PC-9 (cell line): ENCODE measurements around the gene TTC27. TPM values are rescaled to one million over a fixed set of nuclear protein-coding genes. Genes with fewer than 3 reads are reported as not detected.

Experiments
- BruUV-seq: library from RNA; stranded (reverse); fragments of 400-500 nt; replicated peaks from 2 replicates; lab custom pipeline; 2021; lab: Mats Ljungman, UMichigan
- CTCF ChIA-PET: fragments of 300-600 bp; sonication (Branson Sonifier 250); formaldehyde crosslinking; loops from one replicate; lab custom pipeline; 2022; ENCODE audit warnings: antibody characterized with exemption; lab: Charles Lee
- POLR2A ChIA-PET: fragments of 300-600 bp; sonication (Branson Sonifier 250); formaldehyde crosslinking; loops from one replicate; lab custom pipeline; 2022; ENCODE audit warnings: antibody characterized with exemption; ENCODE audit not compliant: unreplicated experiment; lab: Charles Lee
- DNase-seq, 2 experiments: peaks; one replicate each; pipeline versions ENCODE4 v3.0.0 to v3.0.0-alpha.2; 2015 to 2022; ENCODE audit warnings: mixed read lengths in 1 of 2
- H2AFZ ChIP-seq: fragments of 200-600 bp; sonication (generic); 2 replicates; pipeline ENCODE4 v1.8.1; 2017; ENCODE audit warnings: antibody characterized with exemption
- H3F3A ChIP-seq: fragments of 200-600 bp; sonication (generic); 2 replicates; pipeline ENCODE4 v1.8.1; 2017; ENCODE audit warnings: antibody characterized with exemption, mild to moderate bottlenecking, low read depth; ENCODE audit not compliant: insufficient read depth
- H3K27ac ChIP-seq: fragments of 200-600 bp; sonication (generic); 2 replicates; pipeline ENCODE4 v1.6.1; 2016; ENCODE audit warnings: mixed run types
- H3K27me3 ChIP-seq: fragments of 200-600 bp; sonication (generic); 2 replicates; pipeline ENCODE4 v1.6.1; 2016; ENCODE audit warnings: low read depth, mixed run types; ENCODE audit not compliant: insufficient read depth
- H3K36me3 ChIP-seq: fragments of 200-600 bp; sonication (generic); 2 replicates; pipeline ENCODE4 v1.6.1; 2016; ENCODE audit warnings: low read depth, mixed run types
- H3K4me1 ChIP-seq: fragments of 200-600 bp; sonication (generic); replicated peaks from 2 replicates; pipeline ENCODE4 v1.6.1; 2016; ENCODE audit warnings: mixed run types; ENCODE audit not compliant: insufficient read depth
- H3K4me2 ChIP-seq: fragments of 200-600 bp; sonication (generic); 2 replicates; pipeline ENCODE4 v1.6.1; 2017; ENCODE audit warnings: mixed run types
- H3K4me3 ChIP-seq: fragments of 200-600 bp; sonication (generic); 2 replicates; pipeline ENCODE4 v1.6.1; 2016; ENCODE audit warnings: mixed run types
- H3K79me2 ChIP-seq: fragments of 200-600 bp; sonication (generic); 2 replicates; pipeline ENCODE4 v1.6.1; 2017; ENCODE audit warnings: low read depth, mixed run types
- H3K9me2 ChIP-seq: fragments of 200-600 bp; sonication (generic); 2 replicates; pipeline ENCODE4 v1.8.1; 2017; ENCODE audit warnings: mild to moderate bottlenecking; ENCODE audit not compliant: insufficient read depth
- H3K9me3 ChIP-seq: fragments of 200-600 bp; sonication (generic); 2 replicates; pipeline ENCODE4 v1.8.1; 2016; ENCODE audit warnings: low read depth; ENCODE audit not compliant: insufficient read depth
- H4K20me1 ChIP-seq: fragments of 200-600 bp; sonication (generic); 2 replicates; pipeline ENCODE4 v1.8.1; 2017; ENCODE audit not compliant: insufficient read depth
- CTCF ChIP-seq: fragments of 200-600 bp; sonication (generic); conservative IDR thresholded peaks from 2 replicates; pipeline ENCODE4 v1.6.1; 2017; ENCODE audit warnings: mixed run types, antibody characterized with exemption, mild to moderate bottlenecking, moderate library complexity
- EZH2 ChIP-seq: fragments of 200-600 bp; sonication (generic); IDR thresholded peaks from 2 replicates; pipeline ENCODE4 v1.8.0; 2017; ENCODE audit warnings: antibody characterized with exemption, low read depth
- intact Hi-C: fragments of 100-400 bp; cut with micrococcal nuclease; formaldehyde crosslinking; loops from one replicate; pipeline ENCODE4 v1.10.0; 2022; ENCODE audit not compliant: unreplicated experiment
- total RNA-seq: library from RNA; stranded (reverse); gene quantifications from 2 replicates; pipeline ENCODE4 v1.2.3, GENCODE V29; 2021

TTC27 gene
- total RNA-seq, 1 experiment from 2014 or later = 12.8 TPM

GRCh38 chr2:32787207-32787606, 159.4 kb downstream of the TTC27 start:
- BruUV-seq = no TSS peak
- Histone ChIP-seq H3K27me3 (no peaks in the 10 kb centered on the region), H2AFZ (no peak overlapping the region), H3K27ac (no peak overlapping the region), H3K36me3 (no peaks in the 10 kb centered on the region), H3K79me2 (no peaks in the 10 kb centered on the region), H3F3A (no peaks in the 10 kb centered on the region), H3K4me3 (no peak overlapping the region), H3K4me2 (no peak overlapping the region), H4K20me1 (no peaks in the 10 kb centered on the region), H3K4me1 (no peaks in the 10 kb centered on the region), H3K9me2 (no peaks in the 10 kb centered on the region), H3K9me3 (peaks cover 3% of the 10 kb centered on the region; the same call in 1 of the 2 replicates)
- intact Hi-C loops = no loop called here
- no peak for DNase-seq
- TF ChIP-seq CTCF = no peak
- no peak for TF ChIP-seq EZH2
- CTCF ChIA-PET = no interaction called here
- POLR2A ChIA-PET = no interaction called here

GRCh38 chr2:32788114-32788513, 160.3 kb downstream of the TTC27 start:
- Histone ChIP-seq H2AFZ (no peak overlapping the region), H3K4me1 (no peaks in the 10 kb centered on the region), H3K9me2 (no peaks in the 10 kb centered on the region), H3K27ac (no peak overlapping the region), H3F3A (no peaks in the 10 kb centered on the region), H4K20me1 (no peaks in the 10 kb centered on the region), H3K36me3 (no peaks in the 10 kb centered on the region), H3K4me3 (no peak overlapping the region), H3K79me2 (no peaks in the 10 kb centered on the region), H3K27me3 (no peaks in the 10 kb centered on the region), H3K4me2 (no peak overlapping the region), H3K9me3 (peaks cover 3% of the 10 kb centered on the region; the same call in 1 of the 2 replicates)
- DNase-seq = no peak
- BruUV-seq = no TSS peak
- ChIA-PET CTCF (no interaction called here), POLR2A (no interaction called here)
- intact Hi-C loops = no loop called here
- TF ChIP-seq CTCF = no peak

- H3K4me2 ChIP-seq = no peak overlapping the region
- no peak overlapping the region for H3K27ac ChIP-seq
- H3K9me3 ChIP-seq = peaks cover 3% of the 10 kb centered on the region; the same call in 1 of the 2 replicates
- H3F3A ChIP-seq = no peaks in the 10 kb centered on the region
- H3K79me2 ChIP-seq = no peaks in the 10 kb centered on the region
- ChIA-PET POLR2A (no interaction called here), CTCF (no interaction called here)
- no peak overlapping the region for H2AFZ ChIP-seq
- H4K20me1 ChIP-seq = no peaks in the 10 kb centered on the region
- DNase-seq = no peak
- no peaks in the 10 kb centered on the region for H3K27me3 ChIP-seq
- no peaks in the 10 kb centered on the region for H3K4me1 ChIP-seq
- no peak overlapping the region for H3K4me3 ChIP-seq
- no peaks in the 10 kb centered on the region for H3K36me3 ChIP-seq
- BruUV-seq = no TSS peak
- intact Hi-C loops = no loop called here
- TF ChIP-seq EZH2 = no peak
- no peak for TF ChIP-seq CTCF
- no peaks in the 10 kb centered on the region for H3K9me2 ChIP-seq
Measured at GRCh38 chr2:32792416-32792815, 164.6 kb downstream of the TTC27 start.
